Measurements from ENCODE around the gene FCRLA.

DNA sequence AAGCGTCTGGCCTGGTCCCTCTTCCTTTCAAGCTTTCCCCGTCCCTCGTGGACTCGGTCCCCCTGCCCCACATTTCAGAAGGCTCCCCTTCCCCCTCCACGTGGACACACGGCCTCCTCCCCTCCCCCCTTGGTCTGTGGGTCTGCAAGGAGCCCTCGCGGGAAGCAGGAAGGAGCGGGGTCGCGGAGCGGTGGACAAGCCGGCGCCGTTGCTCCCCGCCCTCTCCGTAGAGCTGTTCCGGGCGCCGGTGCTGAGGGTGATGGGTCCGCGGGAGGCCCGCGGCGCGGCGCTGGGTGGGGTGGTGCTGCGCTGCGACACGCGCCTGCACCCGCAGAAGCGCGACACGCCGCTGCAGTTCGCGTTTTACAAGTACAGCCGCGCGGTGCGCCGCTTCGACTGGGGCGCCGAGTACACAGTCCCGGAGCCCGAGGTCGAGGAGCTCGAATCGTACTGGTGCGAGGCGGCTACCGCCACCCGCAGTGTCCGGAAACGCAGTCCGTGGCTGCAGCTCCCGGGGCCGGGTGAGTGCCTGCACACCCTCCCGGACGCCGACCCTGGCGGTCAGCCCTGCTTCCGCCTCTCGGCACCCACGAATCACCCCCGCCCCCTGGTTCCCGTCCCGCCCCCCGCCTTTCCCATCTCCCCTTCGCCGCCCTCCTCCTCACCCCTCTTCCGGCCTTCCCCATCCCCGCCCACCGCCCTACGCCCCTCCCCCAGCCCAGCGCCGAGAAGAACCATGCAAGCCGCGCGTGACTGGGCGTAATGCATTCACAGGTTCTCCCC, 19.6 kb downstream of the FCRLA start:
- TF ChIP-seq EZH2 (IDR thresholded peaks at IDR 0.05; ENCODE audit: insufficient read depth, poor library complexity, severe bottlenecking) (no peak), EZH2phosphoT487 (IDR thresholded peaks at IDR 0.05; ENCODE audit: insufficient read depth, low read depth) (no peak)

All from GM23248 (cell line).